ENCODE measurements around the gene REPIN1. TPM values are rescaled to one million over a fixed set of nuclear protein-coding genes. Genes with fewer than 3 reads are reported as not detected.
A peak's percentile ranks its signal among the peaks of the same experiment; 100 is the strongest.

Gene REPIN1
- total RNA-seq, 4 donors from 2014 or later, result 47.8 to 71.4 (median 63.9) TPM

DNA sequence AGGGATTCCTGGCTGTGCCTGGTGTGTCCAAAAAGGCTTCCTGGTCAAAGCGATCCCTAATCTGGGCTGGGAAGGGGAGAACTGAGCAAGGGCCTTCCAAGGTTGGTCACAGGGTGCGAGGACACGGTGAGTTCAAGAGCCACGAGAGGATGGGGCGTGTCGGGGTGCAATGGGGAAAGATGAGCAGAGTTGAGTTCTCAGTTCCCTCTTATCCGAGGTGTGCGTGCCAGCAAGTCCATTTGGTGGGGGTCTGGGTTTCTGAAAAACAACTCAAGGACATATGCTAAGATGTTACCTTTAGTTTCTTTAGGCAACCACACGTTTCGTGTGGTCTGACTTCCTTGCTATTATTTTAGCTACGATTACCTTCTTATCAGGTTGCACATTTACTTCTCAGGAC lies 11.8 kb downstream of the REPIN1 start:
- DNase-seq (ENCODE audit: low spot score in 2 of 2), result no peak
- no peak overlapping the region for H3K4me3 ChIP-seq (ENCODE audit: low read depth, poor library complexity, severe bottlenecking)
- 60 to 63% methylated on average over 11 of the region's 11 CpGs for WGBS, 2 donors
- intact Hi-C loops (cut with DNase I; ENCODE audit: low total_unique reads), result no loop called here
- TF ChIP-seq POLR2A (IDR thresholded peaks at IDR 0.05) (no peak), CTCF (IDR thresholded peaks at IDR 0.05) (no peak)

- TF ChIP-seq POLR2A (IDR thresholded peaks at IDR 0.05) (no peak), CTCF (IDR thresholded peaks at IDR 0.05) (no peak)
- intact Hi-C loops (cut with DNase I; ENCODE audit: low total_unique reads), result no loop called here
- WGBS, 2 donors, result 57 to 66% methylated on average over 9 of the region's 9 CpGs
- DNase-seq (ENCODE audit: low spot score in 2 of 2), result no peak
- H3K4me3 ChIP-seq (ENCODE audit: low read depth, poor library complexity, severe bottlenecking), result no peak overlapping the region
Measured at GRCh38 chr7:150381096-150381495, 12.5 kb downstream of the REPIN1 start.

- no peak overlapping the region for H3K4me3 ChIP-seq (ENCODE audit: low read depth, poor library complexity, severe bottlenecking)
- WGBS, 2 donors, result 95 to 100% methylated on average over 1 of the region's 1 CpG
Measured at GRCh38 chr7:150381785-150382122, 13.1 kb downstream of the REPIN1 start.

GRCh38 chr7:150382123-150382843 lies 13.7 kb downstream of the REPIN1 start:
- WGBS, 2 donors, result 59 to 68% methylated on average over 15 to 16 of the region's 20 CpGs
- no peak for TF ChIP-seq POLR2A (IDR thresholded peaks at IDR 0.05)
- TF ChIP-seq CTCF (IDR thresholded peaks at IDR 0.05), result no peak
- intact Hi-C loops (cut with DNase I; ENCODE audit: low total_unique reads), result no loop called here
- H3K4me3 ChIP-seq (ENCODE audit: low read depth, poor library complexity, severe bottlenecking), result no peak overlapping the region
- DNase-seq (ENCODE audit: low spot score in 2 of 2), result peak in 1 of 2 donors; percentile 85

More at GRCh38 chr7:150381785-150382122, 13.1 kb downstream of the REPIN1 start:
- intact Hi-C loops (cut with DNase I; ENCODE audit: low total_unique reads), result no loop called here
- TF ChIP-seq POLR2A (IDR thresholded peaks at IDR 0.05) (no peak), CTCF (IDR thresholded peaks at IDR 0.05) (no peak)
- peak in 1 of 2 donors; percentile 69 for DNase-seq (ENCODE audit: low spot score in 2 of 2)

- 54 to 79% methylated on average over 4 of the region's 4 CpGs for WGBS, 2 donors
- DNase-seq (ENCODE audit: low spot score in 2 of 2), result no peak
- intact Hi-C loops (cut with DNase I; ENCODE audit: low total_unique reads), result no loop called here
- no peak for TF ChIP-seq CTCF (IDR thresholded peaks at IDR 0.05)
- TF ChIP-seq POLR2A (IDR thresholded peaks at IDR 0.05), result no peak
- no peak overlapping the region for H3K4me3 ChIP-seq (ENCODE audit: low read depth, poor library complexity, severe bottlenecking)
Measured at GRCh38 chr7:150382844-150383225, 14.2 kb downstream of the REPIN1 start.
